NCI-H524 (cell line): Measurements from ENCODE around the gene CDC25A.
"Not testable (repeated sequence)": the region's sequence is repeated elsewhere in the genome, so short reads cannot be mapped to it uniquely, and the experiment has no call there.

Experiments used
- DNase-seq, 2 experiments: peaks; one replicate each; lab custom pipeline; 2025; lab: John Stamatoyannopoulos, UW

CDC25A gene

DNA sequence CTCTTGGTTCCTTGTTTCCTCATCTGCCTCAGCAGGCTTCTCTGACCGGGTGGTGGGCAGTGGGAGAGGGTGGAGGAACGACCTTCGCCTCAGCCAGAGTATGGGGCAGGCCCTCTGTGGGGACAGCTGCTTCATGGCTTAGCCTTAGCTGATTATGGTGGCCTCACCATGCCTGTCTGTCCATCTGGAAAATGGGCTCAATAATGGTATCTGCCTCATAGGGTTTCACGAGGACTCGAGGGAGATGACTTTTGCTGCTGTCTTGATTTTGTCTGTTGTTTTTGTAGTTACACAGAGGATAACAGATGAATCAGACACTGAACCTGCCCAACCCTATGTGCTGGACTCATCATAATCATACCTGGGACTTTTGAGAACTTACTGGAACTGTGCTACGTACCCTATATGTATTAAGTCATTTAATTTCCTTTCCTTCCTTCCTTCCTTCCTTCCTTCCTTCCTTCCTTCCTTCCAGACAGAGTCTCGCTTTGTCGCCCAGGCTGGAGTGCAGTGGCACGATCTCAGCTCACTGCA is 46.5 kb downstream of the CDC25A start:
- no peak for DNase-seq

GRCh38 chr3:48140936-48141603 is 47.1 kb downstream of the CDC25A start:
- no peak for DNase-seq

DNA sequence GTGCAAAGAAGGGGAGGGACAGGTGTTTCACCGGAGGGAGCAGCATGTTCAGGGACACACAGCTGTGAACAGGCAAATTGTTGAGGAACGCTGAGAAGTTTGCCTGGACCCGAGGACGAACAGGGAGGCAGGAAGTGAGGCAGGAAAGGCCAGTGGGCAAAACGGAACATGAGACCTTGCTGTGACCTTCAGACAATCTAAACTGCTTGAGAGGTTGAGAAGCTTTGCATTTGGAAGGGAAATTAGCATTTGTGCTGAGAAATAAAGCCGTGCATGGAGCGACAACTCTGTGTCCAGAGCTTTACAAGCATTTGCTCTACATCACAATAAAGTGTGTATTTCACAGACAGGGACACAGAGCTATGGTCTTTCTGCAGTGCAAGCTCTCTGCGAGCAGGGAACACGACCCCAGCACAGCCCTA is 47.9 kb downstream of the CDC25A start:
- DNase-seq, result no peak

DNA sequence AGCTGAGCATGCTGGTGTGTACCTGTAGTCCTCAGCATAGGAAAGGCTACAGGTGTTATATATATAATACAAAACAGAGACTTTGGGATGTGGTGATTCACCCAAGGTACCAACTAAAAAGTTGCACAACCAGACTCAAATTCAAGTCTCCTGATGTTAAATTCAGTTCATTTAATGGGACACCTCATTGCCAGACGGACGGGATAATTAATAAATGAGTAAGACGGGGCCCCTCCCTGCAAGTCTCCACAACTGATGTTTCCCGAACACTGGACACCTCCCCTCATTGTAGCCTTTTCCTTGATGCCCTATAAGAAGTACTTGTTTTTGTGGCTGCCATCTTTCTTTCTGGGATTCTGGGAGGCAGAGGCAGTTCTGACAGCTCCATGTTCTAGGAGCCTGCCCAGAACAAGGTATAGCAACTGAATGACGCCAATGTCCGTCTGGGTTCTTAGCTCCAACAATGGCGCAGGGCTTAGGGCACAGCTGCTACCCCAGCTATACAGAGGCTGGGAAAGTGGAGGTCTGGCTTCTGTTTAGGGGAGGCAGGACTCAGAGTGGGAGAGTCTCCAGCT is 50.7 kb downstream of the CDC25A start:
- DNase-seq, result no peak

- no peak for DNase-seq
Measured at GRCh38 chr3:48135552-48136495, 52.4 kb downstream of the CDC25A start.

- DNase-seq, result no peak
Measured at GRCh38 chr3:48130321-48130904, 57.8 kb downstream of the CDC25A start.

- no peak for DNase-seq
Measured at GRCh38 chr3:48129921-48130320, 58.3 kb downstream of the CDC25A start.

DNA sequence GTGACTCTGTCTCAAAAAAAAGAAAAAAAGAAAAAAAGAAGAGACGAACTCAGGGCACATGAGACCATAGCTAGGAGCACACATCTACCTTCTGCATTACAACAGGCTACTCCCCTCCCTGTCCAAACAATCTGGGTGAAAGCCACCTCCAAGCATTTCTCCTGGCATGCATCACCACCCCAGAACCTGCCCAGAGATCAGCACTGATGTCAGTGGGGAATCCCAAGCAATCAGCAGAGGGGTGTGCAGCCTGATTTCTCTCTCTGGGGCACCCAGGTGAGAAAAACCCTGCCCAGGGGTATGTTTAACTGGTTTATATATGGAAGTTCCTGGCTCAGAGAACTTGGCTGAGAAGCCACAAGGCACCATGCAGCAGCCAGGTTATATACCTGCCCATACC is 59.4 kb downstream of the CDC25A start:
- DNase-seq, result no peak

GRCh38 chr3:48125886-48126622 is 62.2 kb downstream of the CDC25A start:
- DNase-seq, result no peak

DNA sequence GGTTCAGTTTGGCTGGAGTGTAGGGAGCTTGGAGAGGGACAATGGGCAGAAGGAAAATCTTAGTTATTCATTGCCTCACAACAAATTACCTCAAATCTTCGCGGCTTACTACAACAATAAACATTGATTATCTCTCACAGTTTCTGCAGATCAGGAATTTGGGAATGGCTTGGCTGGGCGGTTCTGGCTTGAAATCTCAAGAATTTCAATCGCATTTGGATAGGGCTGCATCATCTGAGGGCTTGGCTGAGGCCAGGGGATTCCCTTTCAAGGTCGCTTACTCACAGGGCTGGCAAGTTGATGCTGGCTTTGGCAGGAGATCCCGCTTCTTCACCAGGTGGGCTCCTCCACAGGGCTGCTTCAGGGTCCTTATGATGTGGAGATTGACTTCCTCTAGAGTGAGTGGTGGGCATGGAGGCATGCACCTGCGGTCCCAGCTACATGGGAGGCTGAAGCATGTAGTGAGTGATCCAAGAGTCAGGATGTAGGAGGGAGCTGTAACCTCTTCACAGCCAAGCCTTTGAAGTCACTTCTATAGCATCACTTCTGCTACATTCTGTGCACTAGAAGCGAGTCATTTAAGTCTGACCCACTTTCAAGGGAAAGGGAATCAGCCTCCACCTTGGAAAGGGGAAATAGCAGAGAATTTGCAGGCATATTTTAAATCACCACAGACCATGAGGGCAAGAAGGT is 63.1 kb downstream of the CDC25A start:
- no peak for DNase-seq

- DNase-seq, result no peak
Measured at GRCh38 chr3:48123346-48123745, 64.9 kb downstream of the CDC25A start.

DNA sequence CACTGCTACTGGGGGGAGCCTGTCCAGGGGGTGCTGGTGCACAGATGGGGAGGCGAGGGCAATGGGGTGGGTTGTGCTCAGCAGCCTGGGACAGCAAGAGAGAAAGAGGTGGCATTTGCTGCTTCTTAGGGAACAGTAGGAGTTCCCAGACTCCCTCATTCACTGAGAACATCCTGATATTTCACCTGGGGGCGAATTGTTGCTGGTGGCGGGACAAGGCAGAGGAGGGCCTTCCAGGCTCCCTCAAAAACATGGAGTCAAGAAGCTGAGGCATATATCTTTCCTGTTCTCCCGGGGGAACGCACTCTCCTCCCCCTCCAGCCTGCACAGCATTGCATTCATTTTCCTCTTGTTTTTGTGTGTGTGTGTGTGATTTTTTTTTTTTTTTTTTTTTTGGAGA is 65.7 kb downstream of the CDC25A start:
- no peak for DNase-seq

GRCh38 chr3:48120223-48120622 is 68.0 kb downstream of the CDC25A start:
- DNase-seq, result no peak

- no peak for DNase-seq
Measured at GRCh38 chr3:48119505-48120193, 68.6 kb downstream of the CDC25A start.

DNA sequence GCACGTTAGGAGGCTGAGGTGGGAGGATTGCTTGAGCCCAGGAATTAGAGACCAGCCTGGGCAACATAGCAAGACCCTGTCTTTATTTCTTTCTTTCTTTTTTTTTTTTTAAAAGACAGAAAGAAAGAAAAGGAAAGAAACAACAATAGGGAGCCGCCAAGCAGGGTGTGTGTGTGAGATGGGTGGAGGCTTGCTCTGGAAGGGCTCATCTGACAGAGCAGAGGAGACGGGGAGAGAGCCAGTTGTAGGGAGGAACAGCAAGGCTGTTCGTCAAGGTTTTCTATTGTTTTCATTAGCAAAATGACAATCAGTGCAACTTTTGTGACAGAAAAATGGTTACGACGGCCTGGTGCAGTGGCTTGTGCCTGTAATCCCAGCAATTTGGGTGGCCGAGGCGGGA is 69.3 kb downstream of the CDC25A start:
- no peak for DNase-seq

DNA sequence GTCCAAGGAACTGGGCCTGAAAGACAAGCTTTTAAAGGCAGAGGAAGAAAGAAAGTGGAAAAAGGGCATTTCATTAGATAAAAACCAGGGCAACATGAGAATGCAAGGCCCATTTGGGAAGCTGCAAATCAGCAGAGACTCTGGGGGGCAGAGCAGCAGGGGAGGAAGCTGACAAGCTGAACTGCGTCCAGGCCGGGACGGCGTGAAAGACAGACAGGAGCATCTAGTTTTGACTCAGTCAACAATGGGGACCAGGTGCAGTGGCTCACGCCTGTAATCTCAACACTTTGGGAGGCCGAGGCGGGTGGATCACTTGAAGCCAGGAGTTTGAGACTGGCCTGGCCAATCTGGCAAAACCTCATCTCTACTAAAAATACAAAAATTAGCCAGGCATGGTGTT is 69.9 kb downstream of the CDC25A start:
- DNase-seq, result no peak

DNA sequence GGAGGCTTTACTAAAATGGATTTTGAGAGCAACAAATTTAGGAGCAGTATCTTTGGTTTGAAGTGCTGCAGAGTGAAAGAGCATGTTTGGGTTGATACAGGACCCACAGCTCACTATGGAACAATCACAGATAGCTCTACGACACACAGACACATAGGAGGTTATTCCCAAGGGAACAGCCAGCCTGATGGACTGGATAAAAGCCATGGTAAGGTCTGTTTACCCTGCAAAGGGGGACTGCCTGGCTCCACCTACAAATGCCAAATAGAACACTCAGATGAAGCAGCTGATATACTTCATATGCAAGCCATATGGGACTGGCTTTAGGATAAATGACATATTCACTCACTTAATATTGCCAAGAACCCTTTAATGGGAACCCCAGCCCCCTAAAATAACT is 75.4 kb downstream of the CDC25A start:
- peak in 1 of 2 experiments; percentile 36 for DNase-seq

GRCh38 chr3:48112108-48112791 is 76.0 kb downstream of the CDC25A start:
- not testable (repeated sequence) for DNase-seq

DNA sequence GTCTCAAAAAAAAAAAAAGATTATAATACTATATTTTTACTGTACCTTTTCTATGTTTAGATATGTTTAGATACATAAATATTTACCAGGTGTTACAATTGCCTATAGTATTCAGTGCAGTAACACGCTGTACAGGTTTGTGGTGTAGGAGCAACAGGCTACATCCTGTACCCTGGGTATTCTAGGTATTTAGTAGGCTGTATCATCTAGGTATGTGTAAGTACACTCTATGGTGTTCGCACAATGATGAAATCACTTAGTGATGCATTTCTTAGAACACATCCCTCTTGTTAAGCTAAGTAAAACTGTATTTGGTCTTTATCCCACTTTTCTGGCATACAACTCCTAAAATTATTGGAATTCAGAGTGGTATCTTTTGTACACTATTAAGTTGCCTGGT is 77.8 kb downstream of the CDC25A start:
- no peak for DNase-seq

GRCh38 chr3:48107227-48107626 is 81.0 kb downstream of the CDC25A start:
- DNase-seq, result no peak
